Spleen (tissue), 11 donors: ENCODE measurements around the gene DDX4. TPM values are rescaled to one million over a fixed set of nuclear protein-coding genes. Genes with fewer than 3 reads are reported as not detected.

Experiments
- DNase-seq: peaks from one replicate; pipeline ENCODE4 v3.0.0-alpha.2; 2020
- H3K27ac ChIP-seq, 8 donors: fragments of 200-600 bp; sonication (generic) in 7 of 8; 1 replicate in 4 of 8; 2 replicates in 4 of 8; pipeline versions ENCODE4 v1.5.0 to v1.8.0; 2016 to 2021; ENCODE audit warnings: inconsistent platforms in 4 of 8, mild to moderate bottlenecking in 4 of 8, moderate library complexity in 1 of 8
- H3K27me3 ChIP-seq, 7 donors: fragments of 200-600 bp; sonication (generic) in 6 of 7; replicated peaks in 1 of 7; 1 replicate in 4 of 7; 2 replicates in 3 of 7; pipeline versions ENCODE4 v1.5.0 to v1.8.0; 2016 to 2021; ENCODE audit warnings: inconsistent platforms in 3 of 7, mild to moderate bottlenecking in 1 of 7
- H3K36me3 ChIP-seq, 6 donors: fragments of 200-600 bp; sonication (generic) in 5 of 6; 1 replicate in 4 of 6; 2 replicates in 2 of 6; pipeline versions ENCODE4 v1.5.0 to v1.8.0; 2016 to 2021; ENCODE audit warnings: inconsistent platforms in 2 of 6
- H3K4me1 ChIP-seq, 6 donors: fragments of 200-600 bp; sonication (generic) in 5 of 6; 1 replicate in 3 of 6; 2 replicates in 3 of 6; pipeline versions ENCODE4 v1.5.0 to v1.8.0; 2016 to 2021; ENCODE audit warnings: inconsistent platforms in 3 of 6
- H3K4me3 ChIP-seq, 8 donors: fragments of 200-600 bp; sonication (generic) in 7 of 8; 1 replicate in 4 of 8; 2 replicates in 4 of 8; pipeline versions ENCODE4 v1.5.0 to v1.8.0; 2016 to 2021; ENCODE audit warnings: inconsistent platforms in 4 of 8, mild to moderate bottlenecking in 4 of 8, moderate library complexity in 2 of 8
- H3K9me3 ChIP-seq, 8 donors: fragments of 200-600 bp; sonication (generic) in 7 of 8; 1 replicate in 4 of 8; 2 replicates in 4 of 8; pipeline versions ENCODE4 v1.5.0 to v1.8.0; 2016 to 2021; ENCODE audit warnings: inconsistent platforms in 4 of 8
- POLR2A ChIP-seq, 3 donors: fragments of 450-650 bp; IDR thresholded peaks; one replicate each; pipeline ENCODE4 v1.5.1; 2017; ENCODE audit warnings: antibody characterized with exemption in 3 of 3, mild to moderate bottlenecking in 1 of 3
- POLR2AphosphoS5 ChIP-seq, 3 donors: sonication (generic); formaldehyde crosslinking; IDR thresholded peaks; one replicate each; pipeline ENCODE4 v1.5.1; 2017; ENCODE audit warnings: antibody characterized with exemption in 3 of 3
- WGBS, 5 donors: extraction: QIAGEN DNeasy Blood & Tissue Kit in 3 of 5; methylation state at CpG; one replicate each; pipeline versions ENCODE4 v1.1.5 to v1.1.7; 2013 to 2018; 5-methylcytosine and 5-hydroxymethylcytosine counted together
- intact Hi-C: fragments of 100-400 bp; cut with DNase I; formaldehyde crosslinking; loops from one replicate; pipeline ENCODE4 v1.15.0; 2023; ENCODE audit warnings: low total_unique reads
- polyA plus RNA-seq, 3 donors: library from polyadenylated mRNA; stranded (reverse); fragments of 200-250 nt; gene quantifications; one replicate each; pipeline ENCODE4 v1.2.1, GENCODE V29; 2013
- total RNA-seq, 7 donors: library from RNA; depleted of rRNA in 3 of 7; stranded (reverse); fragments of >200 nt in 3 of 7; fragmentation: NEBNext Ultra II Directional in 4 of 7; extraction: Animal tissue kit (Norgen Biotek cat#: 25700) in 4 of 7; gene quantifications; one replicate each; pipeline versions ENCODE4 v1.1.0 to v1.2.1, GENCODE V29; 2016 to 2021
- TF ChIP-seq, protein P1 (sequence below), 11 experiments: fragments of 200-600 bp in 7 of 11; fragments of 450-650 bp in 4 of 11; sonication (generic) in 4 of 11; IDR thresholded peaks in 8 of 11; conservative IDR thresholded peaks in 3 of 11; 1 replicate in 7 of 11; 2 replicates in 4 of 11; pipeline versions ENCODE4 v1.4.0 to v1.8.0; 2016 to 2021; ENCODE audit warnings: antibody characterized with exemption in 11 of 11, inconsistent platforms in 4 of 11, mild to moderate bottlenecking in 1 of 11
- donor health status: healthy with polysubstance abuse.
- donor health status: DM: no; HTN: no; CAD: no; lungs with moderate emphysema.
- donor health status: DM: no; HTN: no; CAD: no.
- donor health status: Bipolar disorder and iron deficiency.
- donor health status: healthy.
- donor health status: DM: no; HTN: no; CAD: no.
- donor health status: DM: yes; HTN: yes; CAD: no.

The DDX4 gene
- total and polyA plus RNA-seq, 10 donors: 0.07 to 0.30 TPM; not detected in 8

DNA sequence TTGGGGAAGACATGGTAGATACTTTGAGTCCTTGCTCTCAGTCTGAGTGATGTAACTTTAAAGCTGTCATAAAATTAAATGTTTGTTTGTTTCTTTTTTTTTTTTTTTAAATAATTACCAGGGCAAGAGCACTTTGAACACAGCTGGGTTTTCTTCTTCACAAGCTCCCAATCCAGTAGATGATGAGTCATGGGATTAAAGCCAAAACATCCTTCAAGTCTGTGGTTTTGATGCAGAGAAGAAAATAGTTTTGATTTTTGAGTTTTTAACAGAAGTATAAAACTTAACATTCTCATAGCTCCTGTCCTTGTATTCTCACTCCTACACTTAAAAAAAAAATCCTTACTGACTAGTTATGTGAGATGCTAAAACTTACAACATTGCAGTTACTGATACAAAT is 78.5 kb downstream of the DDX4 start:
- Histone ChIP-seq H3K27ac (no peak overlapping the region), H3K4me3 (no peak overlapping the region), H3K4me1 (no peaks in the 10 kb centered on the region), H3K36me3 (no peaks in the 10 kb centered on the region), H3K9me3 (no peaks in the 10 kb centered on the region), H3K27me3 (peaks cover 0 to 14% (median 3%) of the 10 kb centered on the region in 7 donors)
- TF ChIP-seq POLR2A (IDR thresholded peaks at IDR 0.05): no peak
- TF ChIP-seq, protein P1, sequence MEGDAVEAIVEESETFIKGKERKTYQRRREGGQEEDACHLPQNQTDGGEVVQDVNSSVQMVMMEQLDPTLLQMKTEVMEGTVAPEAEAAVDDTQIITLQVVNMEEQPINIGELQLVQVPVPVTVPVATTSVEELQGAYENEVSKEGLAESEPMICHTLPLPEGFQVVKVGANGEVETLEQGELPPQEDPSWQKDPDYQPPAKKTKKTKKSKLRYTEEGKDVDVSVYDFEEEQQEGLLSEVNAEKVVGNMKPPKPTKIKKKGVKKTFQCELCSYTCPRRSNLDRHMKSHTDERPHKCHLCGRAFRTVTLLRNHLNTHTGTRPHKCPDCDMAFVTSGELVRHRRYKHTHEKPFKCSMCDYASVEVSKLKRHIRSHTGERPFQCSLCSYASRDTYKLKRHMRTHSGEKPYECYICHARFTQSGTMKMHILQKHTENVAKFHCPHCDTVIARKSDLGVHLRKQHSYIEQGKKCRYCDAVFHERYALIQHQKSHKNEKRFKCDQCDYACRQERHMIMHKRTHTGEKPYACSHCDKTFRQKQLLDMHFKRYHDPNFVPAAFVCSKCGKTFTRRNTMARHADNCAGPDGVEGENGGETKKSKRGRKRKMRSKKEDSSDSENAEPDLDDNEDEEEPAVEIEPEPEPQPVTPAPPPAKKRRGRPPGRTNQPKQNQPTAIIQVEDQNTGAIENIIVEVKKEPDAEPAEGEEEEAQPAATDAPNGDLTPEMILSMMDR (IDR thresholded peaks at IDR 0.05 in 8 of 11, conservative IDR thresholded peaks at IDR 0.05 in 3 of 11): no peak
- no peak for TF ChIP-seq POLR2AphosphoS5 (IDR thresholded peaks at IDR 0.05)
- no peak for DNase-seq
- intact Hi-C loops: no loop called here

DNA sequence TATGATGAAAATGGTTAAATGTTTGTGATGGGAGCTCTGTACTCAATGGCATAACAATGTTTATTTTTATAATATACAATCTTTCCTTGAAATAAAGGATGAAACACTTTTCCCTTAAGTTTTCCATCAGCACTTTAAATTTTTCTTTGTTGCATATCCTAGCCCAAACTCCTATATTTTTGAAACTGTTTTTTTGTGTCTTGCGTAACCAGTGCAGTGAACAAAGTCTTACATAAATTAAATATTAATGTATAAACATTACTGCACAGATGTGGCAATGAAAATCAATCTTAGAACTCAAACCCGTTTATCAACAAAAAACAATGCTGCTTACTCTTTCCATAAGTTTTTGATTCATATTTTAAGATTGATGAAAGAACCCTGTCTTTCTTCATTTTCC is 79.2 kb downstream of the DDX4 start:
- WGBS, 5 donors: 89 to 98% (median 93%) methylated on average over 2 of the region's 2 CpGs
- intact Hi-C loops: no loop called here
- no peak for DNase-seq

DNA sequence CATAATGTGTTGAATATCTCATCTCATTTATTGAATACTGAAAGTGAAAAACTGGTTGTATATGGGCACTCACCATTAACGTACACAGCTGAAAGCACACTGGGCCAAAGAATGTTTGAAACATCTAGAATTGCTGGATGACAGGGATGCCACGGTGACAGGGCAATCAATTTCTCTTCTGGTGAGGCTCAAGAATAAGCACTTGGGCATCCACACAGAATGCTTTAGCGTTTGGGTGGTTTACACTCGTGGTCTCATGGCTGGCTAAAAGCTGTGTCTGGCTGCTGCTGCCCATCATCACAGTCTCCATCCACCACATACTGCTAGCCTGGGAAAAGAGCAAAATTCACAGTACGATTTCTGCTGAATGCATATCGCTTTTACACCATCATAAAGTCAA is 82.6 kb downstream of the DDX4 start:
- Histone ChIP-seq H3K27ac (no peak overlapping the region), H3K4me1 (peaks cover 0 to 9% (median 3%) of the 10 kb centered on the region in 6 donors), H3K4me3 (no peak overlapping the region), H3K27me3 (peaks cover 3 to 56% (median 21%) of the 10 kb centered on the region in 7 donors), H3K9me3 (no peaks in the 10 kb centered on the region), H3K36me3 (no peaks in the 10 kb centered on the region)
- TF ChIP-seq, protein P1 (IDR thresholded peaks at IDR 0.05 in 8 of 11, conservative IDR thresholded peaks at IDR 0.05 in 3 of 11): no peak
- TF ChIP-seq POLR2AphosphoS5 (IDR thresholded peaks at IDR 0.05) (no peak), POLR2A (IDR thresholded peaks at IDR 0.05) (no peak)
- intact Hi-C loops: no loop called here
- DNase-seq: no peak
- 85 to 92% (median 87%) methylated on average over 6 of the region's 6 CpGs for WGBS, 5 donors

More for the DNA sequence above, 79.2 kb downstream of the DDX4 start:
- Histone ChIP-seq H3K27me3 (peaks cover 3 to 21% (median 10%) of the 10 kb centered on the region in 7 donors), H3K36me3 (no peaks in the 10 kb centered on the region), H3K4me3 (no peak overlapping the region), H3K4me1 (peaks cover 0 to 7% (median 2%) of the 10 kb centered on the region in 6 donors), H3K9me3 (no peaks in the 10 kb centered on the region), H3K27ac (no peak overlapping the region)
- TF ChIP-seq, protein P1 (IDR thresholded peaks at IDR 0.05 in 8 of 11, conservative IDR thresholded peaks at IDR 0.05 in 3 of 11): no peak
- TF ChIP-seq POLR2AphosphoS5 (IDR thresholded peaks at IDR 0.05) (no peak), POLR2A (IDR thresholded peaks at IDR 0.05) (no peak)

DNA sequence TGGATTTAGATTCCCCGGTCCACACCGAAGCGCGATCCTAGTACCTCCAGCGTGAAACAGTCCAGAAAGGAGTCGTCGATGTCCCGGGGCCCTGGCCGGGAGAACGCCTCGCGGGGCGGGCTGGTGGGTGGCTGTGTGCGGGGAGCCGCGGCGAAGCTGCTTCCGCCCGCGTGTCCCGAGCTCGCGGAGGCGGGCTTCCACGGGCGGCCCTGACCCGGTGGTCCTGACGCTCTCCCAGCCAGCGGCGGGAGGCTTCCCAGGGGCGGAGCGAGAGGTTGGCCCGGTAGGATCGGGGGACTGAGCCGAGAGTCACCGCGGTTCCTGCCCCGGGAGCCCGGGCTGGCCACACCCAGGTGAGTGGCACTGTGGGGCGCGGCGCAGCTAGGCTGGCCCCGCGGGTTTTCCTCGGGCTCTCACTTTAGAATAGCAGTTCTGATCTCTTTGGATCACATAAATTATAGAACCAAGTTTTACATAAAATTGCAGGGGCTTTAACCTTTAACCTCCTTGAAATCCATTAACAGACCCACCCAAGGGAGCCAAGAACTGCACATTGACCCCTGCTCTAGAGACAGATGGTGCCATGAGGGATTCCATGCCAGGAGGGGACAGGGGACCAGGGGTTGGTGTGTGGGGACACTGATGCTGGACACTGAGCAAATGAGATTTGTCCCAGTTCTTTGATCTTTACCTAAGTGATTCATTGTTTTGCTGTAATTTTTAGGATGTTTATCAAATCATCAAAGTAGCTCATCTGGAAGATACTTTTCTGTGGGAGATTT is 84.1 kb downstream of the DDX4 start:
- H3K4me3 ChIP-seq: peak overlapping the region in 5 of 8 donors; percentile 13 to 53 (median 23)
- TF ChIP-seq, protein P1 (IDR thresholded peaks at IDR 0.05 in 8 of 11, conservative IDR thresholded peaks at IDR 0.05 in 3 of 11): no peak
- peak in 1 of 3 donors; percentile 42 for TF ChIP-seq POLR2AphosphoS5 (IDR thresholded peaks at IDR 0.05)
- H3K4me1 ChIP-seq: peaks cover 0 to 9% (median 3%) of the 10 kb centered on the region in 6 donors
- no peaks in the 10 kb centered on the region for H3K36me3 ChIP-seq
- WGBS, 5 donors: 11 to 26% (median 16%) methylated on average over 21 to 45 of the region's 45 CpGs
- no peak overlapping the region for H3K27ac ChIP-seq
- intact Hi-C loops: no loop called here
- H3K27me3 ChIP-seq: peaks cover 3 to 56% (median 21%) of the 10 kb centered on the region in 7 donors
- no peaks in the 10 kb centered on the region for H3K9me3 ChIP-seq
- DNase-seq: peak; percentile 77
